ENCODE results near the gene CPA2.

CPA2 gene

GRCh38 chr7:130279906-130280305, 13.2 kb downstream of the CPA2 start:
- no peak for DNase-seq (ENCODE audit: low read depth in 2 of 2)

GRCh38 chr7:130281260-130281659, 14.6 kb downstream of the CPA2 start:
- no peak for DNase-seq (ENCODE audit: low read depth in 2 of 2)

- no peak for DNase-seq (ENCODE audit: low read depth in 2 of 2)
These were observed 20.2 kb downstream of the CPA2 start for GRCh38 chr7:130286881-130287280.

GRCh38 chr7:130288168-130288567, 21.5 kb downstream of the CPA2 start:
- no peak for DNase-seq (ENCODE audit: low read depth in 2 of 2)

GRCh38 chr7:130288829-130289228, 22.2 kb downstream of the CPA2 start:
- DNase-seq (ENCODE audit: low read depth in 2 of 2), result no peak

GRCh38 chr7:130289478-130289877, 22.8 kb downstream of the CPA2 start:
- DNase-seq (ENCODE audit: low read depth in 2 of 2), result no peak

- no peak for DNase-seq (ENCODE audit: low read depth in 2 of 2)
These were observed 24.1 kb downstream of the CPA2 start for GRCh38 chr7:130290745-130291144.

GRCh38 chr7:130292682-130293257, 26.1 kb downstream of the CPA2 start, which contains the start of gene CPA4:
Gene CPA4 (plus strand): TSS chr7:130293161. CDS start chr7:130293181, 20 bp downstream.
- no peak for DNase-seq (ENCODE audit: low read depth in 2 of 2)

GRCh38 chr7:130293521-130293920, 26.9 kb downstream of the CPA2 start:
- DNase-seq (ENCODE audit: low read depth in 2 of 2), result no peak

- no peak for DNase-seq (ENCODE audit: low read depth in 2 of 2)
These were observed 27.7 kb downstream of the CPA2 start for GRCh38 chr7:130294314-130294713.

GRCh38 chr7:130296221-130296951, 29.7 kb downstream of the CPA2 start:
- DNase-seq (ENCODE audit: low read depth in 2 of 2), result no peak

- DNase-seq (ENCODE audit: low read depth in 2 of 2), result no peak
These were observed 31.2 kb downstream of the CPA2 start for GRCh38 chr7:130297628-130298543.

GRCh38 chr7:130298544-130299326, 32.1 kb downstream of the CPA2 start:
- DNase-seq (ENCODE audit: low read depth in 2 of 2), result no peak

GRCh38 chr7:130299866-130300265, 33.2 kb downstream of the CPA2 start:
- no peak for DNase-seq (ENCODE audit: low read depth in 2 of 2)

GRCh38 chr7:130301501-130302020, 34.9 kb downstream of the CPA2 start:
- no peak for DNase-seq (ENCODE audit: low read depth in 2 of 2)

- no peak for DNase-seq (ENCODE audit: low read depth in 2 of 2)
These were observed 36.0 kb downstream of the CPA2 start for GRCh38 chr7:130302649-130303048.

- DNase-seq (ENCODE audit: low read depth in 2 of 2), result no peak
These were observed 36.5 kb downstream of the CPA2 start for GRCh38 chr7:130303127-130303526.

GRCh38 chr7:130303551-130303950, 36.9 kb downstream of the CPA2 start:
- DNase-seq (ENCODE audit: low read depth in 2 of 2), result no peak

GRCh38 chr7:130303982-130304381, 37.3 kb downstream of the CPA2 start:
- DNase-seq (ENCODE audit: low read depth in 2 of 2), result no peak

GRCh38 chr7:130304878-130305277, 38.2 kb downstream of the CPA2 start:
- no peak for DNase-seq (ENCODE audit: low read depth in 2 of 2)

- DNase-seq (ENCODE audit: low read depth in 2 of 2), result no peak
These were observed 38.9 kb downstream of the CPA2 start for GRCh38 chr7:130305433-130306042.

Measured in stimulated activated CD4-positive, alpha-beta T cell treated with anti-CD3 and anti-CD28 coated beads, Interleukin-1b, Interleukin-23, amount 100 ng/mL, for 1 hour (primary cell).